HCT116 (cell line): ENCODE results near the gene ADGRG1. TPM values are rescaled to one million over a fixed set of nuclear protein-coding genes. Genes with fewer than 3 reads are reported as not detected.

ENCODE experiments used
- ATAC-seq: fragments of 200-7000 bp; cut with Tn5 transposase; 2 replicates; pipeline ENCODE4 v1.9.1; 2020; ENCODE audit warnings: mild to moderate bottlenecking, moderate library complexity
- BruUV-seq: library from RNA; stranded (reverse); fragments of 400-500 nt; replicated peaks from 2 replicates; lab custom pipeline; 2021; lab: Mats Ljungman, UMichigan
- CTCF ChIA-PET: fragments of 300-600 bp; sonication (Branson Sonifier 250); formaldehyde crosslinking; loops from one replicate; lab custom pipeline; 2021; ENCODE audit warnings: antibody characterized with exemption; lab: Charles Lee
- POLR2A ChIA-PET: fragments of 300-600, 350-600 bp; sonication (Branson Sonifier 250); formaldehyde crosslinking; loops from one replicate; lab custom pipeline; 2021; ENCODE audit warnings: antibody characterized with exemption; lab: Charles Lee
- RAD21 ChIA-PET, 2 experiments: fragments of 300-600 bp; sonication (Branson Sonifier 250); formaldehyde crosslinking; loops; one replicate each; lab custom pipeline; 2023; ENCODE audit warnings: low total read pairs in 2 of 2; ENCODE audit not compliant: uncharacterized antibody in 2 of 2, unreplicated experiment in 2 of 2, low non-redundant PET in 1 of 2; lab: Charles Lee
- DNase-seq: peaks from one replicate; pipeline ENCODE4 v3.0.0-alpha.2; 2010; ENCODE audit warnings: low read depth, low spot score
- H2AFZ ChIP-seq: fragments of 200-600 bp; shearing (Covaris generic), sonication (generic); 2 replicates; pipeline ENCODE4 v1.6.1; 2017; ENCODE audit warnings: low read depth, mixed run types, mixed read lengths, antibody characterized with exemption, low read length; ENCODE audit not compliant: poor library complexity, severe bottlenecking
- H3K27ac ChIP-seq: 2 replicates; pipeline ENCODE4 v1.5.1; 2012; ENCODE audit warnings: low read depth, low read length
- H3K27me3 ChIP-seq: fragments of 200-600 bp; sonication (generic); 2 replicates; pipeline ENCODE4 v1.6.1; 2016; ENCODE audit warnings: mixed run types, low read length, mixed read lengths; ENCODE audit not compliant: insufficient read depth
- H3K36me3 ChIP-seq, 2 experiments: fragments of 200-500 bp in 1 of 2; fragments of 200-600 bp in 1 of 2; sonication (Bioruptor generic) in 1 of 2; sonication (generic) in 1 of 2; 2 replicates each; pipeline versions ENCODE4 v1.5.1 to v1.6.1; 2014 to 2016; ENCODE audit warnings: low read length in 2 of 2, inconsistent platforms in 1 of 2, mixed read lengths in 1 of 2, mixed run types in 1 of 2; ENCODE audit not compliant: insufficient read depth in 2 of 2, control insufficient read depth in 1 of 2
- H3K4me1 ChIP-seq, 2 experiments: fragments of 200-600 bp in 1 of 2; sonication (generic) in 1 of 2; 2 replicates each; pipeline versions ENCODE4 v1.5.1 to v1.6.1; 2012 to 2017; ENCODE audit warnings: low read length in 2 of 2, inconsistent platforms in 1 of 2, mild to moderate bottlenecking in 1 of 2, mixed read lengths in 1 of 2, mixed run types in 1 of 2, moderate library complexity in 1 of 2; ENCODE audit not compliant: insufficient read depth in 2 of 2, control insufficient read depth in 1 of 2
- H3K4me2 ChIP-seq: fragments of 200-600 bp; sonication (generic); 2 replicates; pipeline ENCODE4 v1.6.1; 2017; ENCODE audit warnings: mixed run types, low read length, mixed read lengths
- H3K4me3 ChIP-seq, 2 experiments: fragments of 200-600 bp in 1 of 2; sonication (generic) in 1 of 2; replicated peaks in 1 of 2; 2 replicates each; pipeline ENCODE4 v1.5.1; 2011 to 2016; ENCODE audit warnings: low read length in 2 of 2, control low read depth in 1 of 2, low read depth in 1 of 2, mild to moderate bottlenecking in 1 of 2, mixed read lengths in 1 of 2, mixed run types in 1 of 2
- H3K79me2 ChIP-seq: fragments of 200-600 bp; sonication (generic); 2 replicates; pipeline ENCODE4 v1.6.1; 2017; ENCODE audit warnings: mild to moderate bottlenecking, mixed run types, low read length, moderate library complexity, mixed read lengths; ENCODE audit not compliant: insufficient read depth
- H3K9ac ChIP-seq: fragments of 200-600 bp; sonication (generic); 2 replicates; pipeline ENCODE4 v1.6.1; 2016; ENCODE audit warnings: low read length, mixed read lengths
- H3K9me2 ChIP-seq: fragments of 200-600 bp; sonication (generic), shearing (Covaris generic); 2 replicates; pipeline ENCODE4 v1.6.1; 2017; ENCODE audit warnings: mixed run types, mild to moderate bottlenecking, moderate library complexity; ENCODE audit not compliant: insufficient read depth
- H3K9me3 ChIP-seq, 2 experiments: fragments of 200-500 bp in 1 of 2; fragments of 200-600 bp in 1 of 2; sonication (Bioruptor generic) in 1 of 2; sonication (generic) in 1 of 2; 2 replicates each; pipeline ENCODE4 v1.6.1; 2014 to 2017; ENCODE audit warnings: low read length in 2 of 2, mixed read lengths in 2 of 2, inconsistent platforms in 1 of 2, low read depth in 1 of 2, mild to moderate bottlenecking in 1 of 2, mixed run types in 1 of 2, moderate library complexity in 1 of 2; ENCODE audit not compliant: control insufficient read depth in 1 of 2, insufficient read depth in 1 of 2
- H4K20me1 ChIP-seq: fragments of 200-600 bp; sonication (generic), shearing (Covaris generic); 2 replicates; pipeline ENCODE4 v1.6.1; 2017; ENCODE audit warnings: mixed run types, mild to moderate bottlenecking, moderate library complexity; ENCODE audit not compliant: insufficient read depth
- CBX3 ChIP-seq: IDR thresholded peaks from 2 replicates; pipeline ENCODE4 v1.6.1; 2012; ENCODE audit warnings: low read depth
- EZH2phosphoT487 ChIP-seq: fragments of 200-600 bp; IDR thresholded peaks from 2 replicates; pipeline ENCODE4 v1.6.1; 2018; ENCODE audit warnings: antibody characterized with exemption, borderline replicate concordance
- MAX ChIP-seq: IDR thresholded peaks from 2 replicates; pipeline ENCODE4 v1.6.1; 2012
- POLR2A ChIP-seq: IDR thresholded peaks from 2 replicates; pipeline ENCODE4 v1.7.0; 2011; ENCODE audit warnings: borderline replicate concordance; ENCODE audit not compliant: insufficient read depth, insufficient read length; ENCODE audit errors: extremely low read depth
- POLR2AphosphoS5 ChIP-seq: IDR thresholded peaks from 2 replicates; pipeline ENCODE4 v1.6.1; 2011; ENCODE audit warnings: mild to moderate bottlenecking, low read depth, low read length, moderate library complexity
- TCF7L2 ChIP-seq: IDR thresholded peaks from 2 replicates; pipeline ENCODE4 v1.7.0; 2011; ENCODE audit warnings: borderline replicate concordance, inconsistent platforms; ENCODE audit not compliant: insufficient read depth, insufficient read length; ENCODE audit errors: extremely low read depth
- YY1 ChIP-seq: IDR thresholded peaks from 2 replicates; pipeline ENCODE4 v1.6.1; 2011; ENCODE audit warnings: low read length, low read depth, moderate library complexity, mild to moderate bottlenecking; ENCODE audit not compliant: insufficient replicate concordance; ENCODE audit errors: extremely low read depth
- ZNF274 ChIP-seq: fragments of 200-500 bp; sonication (Bioruptor generic); IDR thresholded peaks from 2 replicates; pipeline ENCODE4 v1.6.1; 2014; ENCODE audit warnings: mild to moderate bottlenecking, low read depth, low read length, inconsistent platforms
- intact Hi-C: fragments of 100-400 bp; cut with micrococcal nuclease; formaldehyde crosslinking; loops from 2 replicates; pipeline ENCODE4 v1.10.0; 2022
- total RNA-seq: library from RNA; stranded (reverse); gene quantifications from one replicate; pipeline ENCODE4 v1.2.1, GENCODE V29; 2021; ENCODE audit not compliant: unreplicated experiment

The ADGRG1 gene
- total RNA-seq, 1 experiment from 2014 or later = 36.4 TPM

- TF ChIP-seq MAX (no peak), TCF7L2 (no peak), POLR2AphosphoS5 (no peak), YY1 (no peak), EZH2phosphoT487 (no peak), ZNF274 (no peak), CBX3 (no peak)
Measured at GRCh38 chr16:57694231-57694724, 65.8 kb downstream of the ADGRG1 start (continued).

GRCh38 chr16:57694725-57695679 lies 66.6 kb downstream of the ADGRG1 start, which contains the start of gene DRC7:
DRC7 (plus strand) TSS chr16:57694806; CDS start chr16:57697950, 3,144 bp downstream.
- no peaks in the 10 kb centered on the region for H3K36me3 ChIP-seq
- H3K9me3 ChIP-seq = no peaks in the 10 kb centered on the region
- DNase-seq = peak; percentile 54
- peak within 1 kb of the TSS; percentile 19 to 34 for H3K4me3 ChIP-seq
- ChIA-PET POLR2A (no interaction called here), CTCF (no interaction called here), RAD21 (interaction anchor here in 1 of 2 experiments (0.6 kb wide), 1 partner anchor 17 kb away, joined by 3 read pairs; no protein-coding TSS in a partner anchor)
- H3K9me2 ChIP-seq = no peaks in the 10 kb centered on the region
- no peak within 1 kb of the TSS for H3K9ac ChIP-seq
- no peaks in the 10 kb centered on the region for H3K27me3 ChIP-seq
- peak; percentile 99 for ATAC-seq
- TF ChIP-seq POLR2A = no peak
- peak; percentile 47 for TF ChIP-seq YY1
- no peak within 1 kb of the TSS for H3K27ac ChIP-seq
- no peaks in the 10 kb centered on the region for H3K79me2 ChIP-seq
- BruUV-seq = no TSS peak
- H3K4me2 ChIP-seq = peak within 1 kb of the TSS; percentile 66
- H3K4me1 ChIP-seq = peaks cover 0 to 4% of the 10 kb centered on the region in 2 experiments; a peak in 1 of 4 replicates
- intact Hi-C loops = no loop called here
- H2AFZ ChIP-seq = peak within 1 kb of the TSS; percentile 49
- no peaks in the 10 kb centered on the region for H4K20me1 ChIP-seq
